HEK293T (cell line): ENCODE measurements around the gene MAST3.

Experiments used
- CTCF ChIA-PET: fragments of 350-600 bp; formaldehyde crosslinking; extraction: SDS; loops from one replicate; lab custom pipeline; 2021; ENCODE audit warnings: antibody characterized with exemption, inconsistent platforms; lab: Yijun Ruan, JAX
- POLR2A ChIA-PET: fragments of 350-600 bp; formaldehyde crosslinking; extraction: SDS; loops from one replicate; lab custom pipeline; 2020; ENCODE audit warnings: antibody characterized with exemption, inconsistent platforms; lab: Yijun Ruan, JAX
- DNase-seq: peaks from one replicate; pipeline ENCODE4 v3.0.0; 2012; ENCODE audit warnings: mixed read lengths; ENCODE audit errors: extremely low spot score
- ARNT ChIP-seq: fragments of 450-650 bp; IDR thresholded peaks from 2 replicates; pipeline ENCODE4 v1.6.1; 2017; ENCODE audit warnings: mild to moderate bottlenecking
- BHLHE40 ChIP-seq: fragments of 450-650 bp; IDR thresholded peaks from 2 replicates; pipeline ENCODE4 v1.6.1; 2016; ENCODE audit warnings: mild to moderate bottlenecking, moderate library complexity, borderline replicate concordance
- CTBP1 ChIP-seq: fragments of 450-650 bp; IDR thresholded peaks from 2 replicates; pipeline ENCODE4 v1.6.1; 2016; ENCODE audit warnings: borderline replicate concordance
- ELF4 ChIP-seq: fragments of 450-650 bp; IDR thresholded peaks from 2 replicates; pipeline ENCODE4 v1.6.1; 2017; ENCODE audit warnings: antibody characterized with exemption
- FOXA1 ChIP-seq: fragments of 450-650 bp; IDR thresholded peaks from 2 replicates; pipeline ENCODE4 v1.6.1; 2016; ENCODE audit warnings: mild to moderate bottlenecking
- FOXK2 ChIP-seq: fragments of 450-650 bp; IDR thresholded peaks from 2 replicates; pipeline ENCODE4 v1.6.1; 2016; ENCODE audit warnings: mild to moderate bottlenecking
- FOXM1 ChIP-seq: fragments of 450-650 bp; IDR thresholded peaks from 2 replicates; pipeline ENCODE4 v1.6.1; 2017; ENCODE audit warnings: mild to moderate bottlenecking, borderline replicate concordance
- HDGF ChIP-seq: fragments of 450-650 bp; IDR thresholded peaks from 2 replicates; pipeline ENCODE4 v1.6.1; 2017; ENCODE audit warnings: antibody characterized with exemption, borderline replicate concordance
- L3MBTL2 ChIP-seq: fragments of 450-650 bp; conservative IDR thresholded peaks from 2 replicates; pipeline ENCODE4 v1.6.1; 2016; ENCODE audit warnings: mild to moderate bottlenecking
- LEF1 ChIP-seq: fragments of 450-650 bp; IDR thresholded peaks from 2 replicates; pipeline ENCODE4 v1.6.1; 2017; ENCODE audit warnings: mild to moderate bottlenecking, borderline replicate concordance
- NFRKB ChIP-seq: fragments of 450-650 bp; IDR thresholded peaks from 2 replicates; pipeline ENCODE4 v1.6.1; 2016; ENCODE audit warnings: mild to moderate bottlenecking, moderate library complexity
- SP1 ChIP-seq: fragments of 450-650 bp; IDR thresholded peaks from 2 replicates; pipeline ENCODE4 v1.6.1; 2017
- SUZ12 ChIP-seq: fragments of 450-650 bp; IDR thresholded peaks from 2 replicates; pipeline ENCODE4 v1.6.1; 2016; ENCODE audit warnings: mild to moderate bottlenecking
- TARDBP ChIP-seq: fragments of 450-650 bp; IDR thresholded peaks from 2 replicates; pipeline ENCODE4 v1.6.1; 2016
- ZNF384 ChIP-seq: fragments of 450-650 bp; IDR thresholded peaks from 2 replicates; pipeline ENCODE4 v1.6.1; 2016
- TF ChIP-seq, protein P1 (sequence below): fragments of 450-650 bp; IDR thresholded peaks from 2 replicates; pipeline ENCODE4 v1.6.1; 2016

The MAST3 gene

DNA sequence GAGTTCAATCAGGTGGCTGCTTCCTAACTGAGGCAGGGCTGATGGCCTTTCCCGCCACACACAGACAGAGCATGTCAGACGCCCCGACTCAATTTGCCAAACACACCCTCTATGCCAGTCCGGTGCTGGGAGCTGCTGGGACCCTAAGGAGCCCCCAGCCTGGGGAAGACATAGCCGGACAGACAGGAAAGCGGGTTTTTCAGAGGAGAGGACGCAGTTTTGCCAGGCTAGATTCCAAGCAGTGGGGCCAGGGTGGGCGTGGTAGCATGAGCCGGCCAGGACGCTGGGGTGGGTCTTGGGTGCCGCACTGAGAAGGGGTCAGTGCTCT, 19.8 kb downstream of the MAST3 start:
- POLR2A ChIA-PET: interaction anchor here (1.7 kb wide), 1 partner anchor 38 kb away, joined by 4 read pairs; no protein-coding TSS in a partner anchor
- CTCF ChIA-PET: interaction anchor here (0.6 kb wide), 2 partner anchors 8 to 257 kb away, joined by 3 read pairs; no protein-coding TSS in a partner anchor
- no peak for DNase-seq
- TF ChIP-seq CTBP1 (no peak), SP1 (no peak), ZNF384 (no peak), ARNT (no peak)

DNA sequence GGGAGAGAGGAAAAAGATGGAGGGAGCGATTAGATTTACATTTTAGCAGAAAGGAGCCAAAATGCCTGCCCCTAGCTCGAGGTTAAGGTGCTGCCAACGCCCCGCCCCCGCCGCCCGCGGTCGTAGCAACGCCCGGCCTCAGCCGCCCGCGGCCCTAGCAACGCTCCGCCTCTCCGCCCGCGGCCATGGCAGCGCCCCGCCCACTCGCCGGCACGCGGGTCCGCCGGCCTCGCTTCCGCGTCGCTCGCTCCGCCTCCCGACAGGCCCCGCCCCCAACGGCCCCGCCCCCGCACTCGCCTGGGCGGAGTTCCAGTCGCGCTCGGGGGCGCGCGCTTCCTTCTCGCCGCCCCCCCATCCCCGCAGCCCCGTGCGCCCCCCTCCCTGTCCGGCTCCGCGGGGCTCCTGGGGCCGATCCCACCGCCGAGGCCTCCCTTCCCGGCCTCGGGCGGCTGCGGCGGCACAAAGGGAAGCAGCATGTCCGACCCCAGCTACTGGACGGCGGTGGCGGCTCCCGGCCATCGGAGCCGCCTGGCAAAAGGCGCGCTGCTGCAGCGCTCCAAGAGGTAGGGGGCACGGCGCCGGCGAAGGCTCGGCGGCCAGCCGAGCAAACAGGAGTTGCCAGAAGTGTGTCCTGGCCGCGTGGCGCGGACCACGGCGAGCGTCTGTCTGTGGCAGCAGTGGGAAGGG, 20.3 kb downstream of the MAST3 start:
- TF ChIP-seq L3MBTL2 (peak; percentile 83), ARNT (no peak)
- TF ChIP-seq, protein P1, sequence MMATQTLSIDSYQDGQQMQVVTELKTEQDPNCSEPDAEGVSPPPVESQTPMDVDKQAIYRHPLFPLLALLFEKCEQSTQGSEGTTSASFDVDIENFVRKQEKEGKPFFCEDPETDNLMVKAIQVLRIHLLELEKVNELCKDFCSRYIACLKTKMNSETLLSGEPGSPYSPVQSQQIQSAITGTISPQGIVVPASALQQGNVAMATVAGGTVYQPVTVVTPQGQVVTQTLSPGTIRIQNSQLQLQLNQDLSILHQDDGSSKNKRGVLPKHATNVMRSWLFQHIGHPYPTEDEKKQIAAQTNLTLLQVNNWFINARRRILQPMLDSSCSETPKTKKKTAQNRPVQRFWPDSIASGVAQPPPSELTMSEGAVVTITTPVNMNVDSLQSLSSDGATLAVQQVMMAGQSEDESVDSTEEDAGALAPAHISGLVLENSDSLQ: no peak
- ChIA-PET POLR2A (interaction anchor here (0.7 to 1.7 kb wide), 3 partner anchors 24 to 40 kb away, joined by 3 to 4 read pairs (median 3); no protein-coding TSS in a partner anchor), CTCF (interaction anchor here (0.6 to 1.0 kb wide), 4 partner anchors 8 to 257 kb away, joined by 3 read pairs; no protein-coding TSS in a partner anchor)
- peak; percentile 100 for DNase-seq

DNA sequence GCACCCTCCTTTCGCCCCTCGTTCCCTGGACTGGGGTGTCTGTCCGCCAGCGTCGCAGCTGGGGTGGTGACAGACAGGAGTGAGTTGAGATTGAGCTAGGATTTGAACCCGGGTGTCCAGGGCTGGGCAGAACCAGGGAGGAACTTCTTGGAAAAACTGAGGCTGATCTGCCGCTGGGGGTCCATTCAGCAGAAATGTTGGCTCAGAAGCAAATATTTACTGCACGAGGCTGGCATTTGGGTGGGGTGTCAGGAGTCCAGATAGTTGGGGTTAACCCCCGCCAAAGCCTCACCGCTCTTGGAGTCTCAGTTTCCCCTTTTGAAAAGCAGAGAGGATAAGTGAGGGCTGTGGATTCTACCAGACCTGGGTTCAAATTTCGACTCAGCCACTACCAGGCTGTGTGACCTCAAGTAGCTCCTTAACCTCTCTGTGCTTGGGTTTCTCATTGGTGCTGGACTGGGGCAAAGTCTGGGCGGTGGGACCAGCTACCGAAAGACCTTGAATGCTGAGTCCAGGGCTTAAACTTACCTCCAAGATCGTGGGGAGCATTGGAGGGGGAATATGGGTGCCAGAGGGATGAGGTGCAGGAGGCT, 20.9 kb downstream of the MAST3 start:
- DNase-seq: no peak
- ChIA-PET CTCF (interaction anchor here (1.0 kb wide), 2 partner anchors 74 to 161 kb away, joined by 3 read pairs; no protein-coding TSS in a partner anchor), POLR2A (interaction anchor here (0.7 to 1.7 kb wide), 4 partner anchors 23 to 39 kb away, joined by 3 to 5 read pairs (median 4); partner anchors contain the start of gene PIK3R2)
- TF ChIP-seq SP1 (no peak), TARDBP (no peak), ZNF384 (no peak), SUZ12 (no peak)

DNA sequence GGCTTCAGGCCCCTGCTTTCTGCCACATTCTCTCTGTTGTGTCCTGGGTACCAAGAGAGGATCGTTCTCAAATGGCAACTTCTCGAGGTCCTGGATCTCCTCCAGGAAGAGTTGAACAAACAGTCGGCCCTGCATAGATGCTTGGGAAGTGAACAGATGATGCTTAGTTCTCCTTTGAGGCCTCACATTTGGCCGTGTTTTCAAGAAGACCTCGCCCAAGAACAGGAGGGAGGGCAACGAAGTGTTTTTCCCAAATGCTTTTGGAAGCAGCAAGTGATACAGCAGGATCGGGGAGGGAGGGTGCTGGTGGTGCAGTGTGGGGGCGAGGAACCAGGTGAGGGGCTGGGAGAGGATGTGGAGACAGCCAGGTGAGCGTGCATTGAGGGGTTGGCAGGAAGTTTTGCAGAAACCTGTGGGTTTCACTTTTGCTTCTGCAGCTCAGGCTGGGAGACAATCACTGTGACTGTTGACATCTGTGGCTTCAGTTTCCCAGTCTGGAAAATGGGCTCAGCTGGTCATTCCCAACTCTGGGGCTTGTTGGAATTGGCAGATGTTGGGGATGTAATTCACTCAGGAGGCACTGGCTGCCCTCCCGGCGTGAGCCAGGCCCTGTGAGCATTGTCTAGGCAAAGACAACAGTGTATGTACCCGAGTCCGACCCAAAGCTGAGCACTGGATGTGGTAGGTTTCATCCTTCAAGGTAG, 21.6 kb downstream of the MAST3 start:
- CTCF ChIA-PET: interaction anchor here (1.0 kb wide), 1 partner anchor 160 kb away, joined by 3 read pairs; no protein-coding TSS in a partner anchor
- POLR2A ChIA-PET: interaction anchor here (0.7 to 1.7 kb wide), 4 partner anchors 22 to 39 kb away, joined by 3 to 5 read pairs (median 4); partner anchors contain the start of gene PIK3R2
- TF ChIP-seq TARDBP: no peak
- no peak for DNase-seq

DNA sequence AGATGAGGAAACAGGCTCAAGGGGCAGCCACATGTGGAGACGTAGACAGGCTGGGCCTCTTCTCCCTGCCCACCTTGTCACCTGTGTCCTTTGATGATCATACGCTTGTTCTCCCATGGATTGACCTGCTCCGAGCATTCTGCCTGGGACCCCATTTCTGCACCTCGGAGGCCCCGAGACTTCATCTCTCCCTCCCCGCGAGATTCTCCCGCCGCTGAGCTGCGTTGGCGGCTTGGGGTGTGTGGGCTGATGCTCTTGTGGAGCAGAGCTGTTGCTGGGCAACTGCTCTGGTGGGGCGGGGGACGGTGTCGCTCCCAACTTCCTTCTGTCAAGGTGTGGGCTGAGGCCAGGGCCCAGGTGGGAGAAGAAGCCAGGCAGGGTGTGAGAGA, 22.1 kb downstream of the MAST3 start:
- TF ChIP-seq SUZ12: no peak
- TF ChIP-seq ARNT: no peak
- no peak for TF ChIP-seq ELF4
- no peak for TF ChIP-seq HDGF
- no peak for TF ChIP-seq L3MBTL2
- no peak for TF ChIP-seq FOXM1
- no peak for TF ChIP-seq SP1
- no peak for TF ChIP-seq LEF1
- no peak for TF ChIP-seq CTBP1
- no peak for TF ChIP-seq FOXK2
- TF ChIP-seq FOXA1: no peak
- no peak for DNase-seq
- CTCF ChIA-PET: no interaction called here
- POLR2A ChIA-PET: interaction anchor here (1.3 kb wide), 1 partner anchor 33 kb away, joined by 5 read pairs; the partner anchor contains the start of gene PIK3R2

DNA sequence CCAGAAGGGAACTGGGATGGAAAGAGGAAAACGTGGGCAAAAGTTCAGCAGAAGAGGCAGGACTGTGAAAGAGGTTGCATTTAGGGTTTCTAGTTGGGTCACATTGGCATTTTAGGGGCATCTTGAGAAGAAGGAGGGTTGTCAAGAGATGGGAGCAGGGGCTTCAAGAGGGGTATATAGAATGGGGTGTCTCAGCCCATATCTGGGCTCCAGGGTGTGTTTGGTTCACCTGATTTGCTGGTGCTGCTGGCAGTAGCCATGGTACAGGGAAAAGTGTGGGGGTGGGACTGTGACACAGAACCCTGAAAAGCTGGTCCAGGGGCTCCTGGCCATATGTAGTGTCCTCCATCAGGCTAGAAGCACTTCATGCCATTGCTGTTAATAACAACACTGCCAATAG, 22.5 kb downstream of the MAST3 start:
- ChIA-PET CTCF (no interaction called here), POLR2A (no interaction called here)
- no peak for TF ChIP-seq L3MBTL2
- no peak for TF ChIP-seq CTBP1
- no peak for TF ChIP-seq TARDBP
- TF ChIP-seq FOXK2: no peak
- TF ChIP-seq BHLHE40: no peak
- no peak for TF ChIP-seq SUZ12
- TF ChIP-seq, protein P1: no peak
- DNase-seq: no peak

DNA sequence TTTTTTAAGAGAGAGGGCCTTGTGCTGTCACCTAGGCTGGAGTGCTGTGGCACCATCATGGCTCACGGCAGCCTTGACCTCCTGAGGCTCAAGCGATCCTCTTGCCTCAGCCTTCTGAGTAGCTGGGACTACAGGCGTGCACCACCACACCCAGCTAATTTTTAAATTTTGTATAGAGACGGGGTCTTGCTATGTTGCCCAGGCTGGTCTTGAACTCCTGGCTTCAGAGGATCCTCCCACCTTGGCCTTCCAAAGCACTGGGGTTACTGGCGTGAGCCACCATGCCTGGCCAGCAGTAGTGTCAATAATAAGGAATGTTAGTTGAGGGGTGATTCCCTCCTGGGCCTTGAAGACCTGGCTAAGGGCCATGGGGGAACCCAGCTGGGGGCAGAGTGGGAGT, 23.6 kb downstream of the MAST3 start:
- no peak for DNase-seq
- CTCF ChIA-PET: interaction anchor here (1.2 kb wide), 1 partner anchor 8 kb away, joined by 3 read pairs; no protein-coding TSS in a partner anchor
- POLR2A ChIA-PET: no interaction called here
- TF ChIP-seq ELF4 (no peak), NFRKB (no peak)
